ENCODE data around the gene SKAP2. TPM values are rescaled to one million over a fixed set of nuclear protein-coding genes. Genes with fewer than 3 reads are reported as not detected.

The SKAP2 gene
- total RNA-seq, 1 experiment from 2014 or later = 3.2 TPM

GRCh38 chr7:26667514-26668133 lies 196.8 kb downstream of the SKAP2 start:
- Mint-ChIP-seq H3K27ac (no peak overlapping the region), H3K4me1 (peaks cover 3 to 6% of the 10 kb centered on the region in 2 experiments), H3K4me3 (no peak overlapping the region), H3K9me3 (no peaks in the 10 kb centered on the region), H3K36me3 (ENCODE audit: insufficient read depth in 1 of 3, low read depth in 3 of 3) (no peaks in the 10 kb centered on the region), H3K27me3 (ENCODE audit: low read depth) (no peaks in the 10 kb centered on the region; the same call in none of the 2 replicates)
- H2AFZ ChIP-seq (ENCODE audit: low read length) = no peak overlapping the region
- H3K4me2 ChIP-seq (ENCODE audit: insufficient read depth, insufficient read length, low read length) = no peak overlapping the region
- no peak overlapping the region for H3K56ac ChIP-seq (ENCODE audit: insufficient read length, low read depth, low read length)
- H4K91ac ChIP-seq (ENCODE audit: insufficient read length, low read depth, low read length) = no peak overlapping the region
- no peak overlapping the region for H2BK15ac ChIP-seq (ENCODE audit: low read depth, low read length)
- no peak overlapping the region for H3K23ac ChIP-seq (ENCODE audit: insufficient read length, low read depth, low read length)
- H3K23me2 ChIP-seq (ENCODE audit: insufficient read length, low read depth, low read length, poor library complexity, severe bottlenecking) = no peaks in the 10 kb centered on the region
- no peaks in the 10 kb centered on the region for H4K20me1 ChIP-seq (ENCODE audit: control insufficient read depth, insufficient read depth, insufficient read length)
- H3K79me1 ChIP-seq (ENCODE audit: insufficient read depth, low read depth, low read length, poor library complexity, severe bottlenecking) = no peaks in the 10 kb centered on the region
- no peak overlapping the region for H2AK5ac ChIP-seq (ENCODE audit: insufficient read length, low read length)
- H3K27ac ChIP-seq (ENCODE audit: insufficient read length, low read depth, low read length) = no peak overlapping the region
- no peak overlapping the region for H3K18ac ChIP-seq (ENCODE audit: insufficient read length, low read depth, low read length)
- no peaks in the 10 kb centered on the region for H3K27me3 ChIP-seq (ENCODE audit: insufficient read depth, low read length)
- no peak overlapping the region for H2BK5ac ChIP-seq (ENCODE audit: insufficient read length, low read length)
- H2BK20ac ChIP-seq (ENCODE audit: low read depth, low read length, poor library complexity, severe bottlenecking) = no peak overlapping the region
- no peak overlapping the region for H2BK120ac ChIP-seq (ENCODE audit: low read depth, low read length, poor library complexity, severe bottlenecking)
- no peaks in the 10 kb centered on the region for H3K9me3 ChIP-seq (ENCODE audit: control insufficient read depth, low read depth, low read length)
- no peak overlapping the region for H2BK12ac ChIP-seq (ENCODE audit: insufficient read length, low read depth, low read length)
- H3K79me2 ChIP-seq (ENCODE audit: insufficient read depth, low read length) = no peaks in the 10 kb centered on the region
- H3K14ac ChIP-seq (ENCODE audit: insufficient read depth, low read length) = no peak overlapping the region
- TF ChIP-seq CTCF (conservative IDR thresholded peaks at IDR 0.05) = peak; percentile 97
- DNase-seq = peak; percentile 89
- no CpG with 5 or more reads among the region's 5 CpGs for WGBS (ENCODE audit: extremely low coverage, insufficient read length, low lambda C conversion rate)
- H3T11ph ChIP-seq (ENCODE audit: low read length) = no peak overlapping the region
- H4K8ac ChIP-seq (replicated peaks; ENCODE audit: insufficient read length, low read depth, low read length) = no peak overlapping the region
- H4K5ac ChIP-seq (ENCODE audit: insufficient read length, low read depth, low read length) = no peak overlapping the region
- H3K9ac ChIP-seq (ENCODE audit: extremely low read depth, insufficient read length, low read length) = no peak overlapping the region
- no peaks in the 10 kb centered on the region; the same call in 1 of the 2 replicates for H3K4me1 ChIP-seq (ENCODE audit: insufficient read depth, low read length)
- no peak overlapping the region for H3K4ac ChIP-seq (ENCODE audit: low read depth, low read length)

All from H9 (cell line).